NT2/D1 (cell line): Measurements from ENCODE around the gene SNRPB.

Experiments
- SUZ12 ChIP-seq: IDR thresholded peaks from 2 replicates; pipeline ENCODE4 v1.6.1; 2011; ENCODE audit not compliant: insufficient read length, insufficient read depth; ENCODE audit errors: extremely low read depth
- YY1 ChIP-seq: IDR thresholded peaks from 2 replicates; pipeline ENCODE4 v1.6.1; 2011; ENCODE audit not compliant: insufficient read length, insufficient read depth
- ZNF274 ChIP-seq: IDR thresholded peaks from 2 replicates; pipeline ENCODE4 v1.6.1; 2011; ENCODE audit warnings: mild to moderate bottlenecking, low read depth, low read length

GRCh38 chr20:2509468-2509781 lies 38.8 kb upstream of the SNRPB start:
- TF ChIP-seq ZNF274 (no peak), YY1 (no peak), SUZ12 (no peak)
